HepG2 (cell line): ENCODE data around the gene CSNK2A2. TPM values are rescaled to one million over a fixed set of nuclear protein-coding genes. Genes with fewer than 3 reads are reported as not detected.

Experiments
- BCL6 ChIP-seq: IDR thresholded peaks from 2 replicates; pipeline ENCODE4 v1.6.1; 2016; ENCODE audit warnings: missing genetic modification reagents, missing compliant biosample characterization
- HNRNPL ChIP-seq: fragments of 200-400 bp; formaldehyde crosslinking; IDR thresholded peaks from 2 replicates; pipeline ENCODE4 v1.6.1; 2017; ENCODE audit warnings: mild to moderate bottlenecking, low read depth, low read length
- NFIC ChIP-seq: IDR thresholded peaks from 2 replicates; pipeline ENCODE4 v1.6.1; 2012; ENCODE audit warnings: mild to moderate bottlenecking, low read length, inconsistent platforms
- NR2F6 ChIP-seq, 2 experiments: IDR thresholded peaks; 2 replicates each; pipeline ENCODE4 v1.6.1; 2016; ENCODE audit warnings: antibody characterized with exemption in 1 of 2, mild to moderate bottlenecking in 1 of 2
- RFXAP ChIP-seq: sonication (generic); formaldehyde crosslinking; IDR thresholded peaks from 2 replicates; pipeline ENCODE4 v1.4.0; 2020; ENCODE audit warnings: missing genetic modification reagents, borderline replicate concordance
- THAP8 ChIP-seq: sonication (generic); formaldehyde crosslinking; IDR thresholded peaks from 2 replicates; pipeline ENCODE4 v1.5.1; 2020; ENCODE audit warnings: missing genetic modification reagents, mild to moderate bottlenecking, borderline replicate concordance
- TRIM24 ChIP-seq: sonication (generic); formaldehyde crosslinking; IDR thresholded peaks from 2 replicates; pipeline ENCODE4 v1.8.0; 2022; ENCODE audit warnings: mild to moderate bottlenecking, missing genetic modification reagents
- YEATS2 ChIP-seq: sonication (generic); formaldehyde crosslinking; IDR thresholded peaks from 2 replicates; pipeline ENCODE4 v1.4.0; 2020; ENCODE audit warnings: missing genetic modification reagents, borderline replicate concordance
- ZNF235 ChIP-seq: sonication (generic); formaldehyde crosslinking; IDR thresholded peaks from 2 replicates; pipeline ENCODE4 v1.8.1; 2023; ENCODE audit warnings: mild to moderate bottlenecking, missing genetic modification reagents, borderline replicate concordance
- ZNF34 ChIP-seq: sonication (generic); formaldehyde crosslinking; IDR thresholded peaks from 2 replicates; pipeline ENCODE4 v1.4.0; 2020; ENCODE audit warnings: mild to moderate bottlenecking, missing genetic modification reagents, borderline replicate concordance
- ZNF431 ChIP-seq: sonication (generic); formaldehyde crosslinking; IDR thresholded peaks from 2 replicates; pipeline ENCODE4 v1.9.0; 2022; ENCODE audit warnings: missing genetic modification reagents, low read depth, mild to moderate bottlenecking, borderline replicate concordance
- ZNF546 ChIP-seq: sonication (generic); formaldehyde crosslinking; conservative IDR thresholded peaks from 2 replicates; pipeline ENCODE4 v1.8.1; 2023; ENCODE audit warnings: mild to moderate bottlenecking, missing genetic modification reagents
- ZNF646 ChIP-seq: sonication (generic); formaldehyde crosslinking; IDR thresholded peaks from 2 replicates; pipeline ENCODE4 v1.9.0; 2021; ENCODE audit warnings: mild to moderate bottlenecking, missing genetic modification reagents
- ZNF839 ChIP-seq: sonication (generic); formaldehyde crosslinking; IDR thresholded peaks from 2 replicates; pipeline ENCODE4 v1.4.0; 2020; ENCODE audit warnings: missing genetic modification reagents, mild to moderate bottlenecking, borderline replicate concordance
- polyA plus RNA-seq, 8 experiments: library from polyadenylated mRNA; depleted of rRNA in 3 of 8; stranded (reverse) in 7 of 8; unstranded in 1 of 8; fragments of >200 nt; fragmentation: Illumina TruSeq in 4 of 8; extraction: Trizol in 4 of 8; gene quantifications; 2 replicates each; pipeline versions ENCODE4 v1.2.1 to v1.2.3, GENCODE V29; 2011 to 2016; ENCODE audit warnings: low read depth in 4 of 8, missing spikeins in 1 of 8, mixed read lengths in 1 of 8; ENCODE audit not compliant: insufficient read depth in 1 of 8
- total RNA-seq, 5 experiments: library from RNA; depleted of rRNA; stranded (reverse); fragments of >200 nt; fragmentation: Illumina TruSeq; extraction: Trizol; gene quantifications; 2 replicates each; pipeline ENCODE4 v1.2.3, GENCODE V29; 2016; ENCODE audit warnings: low read depth in 1 of 5
- TF ChIP-seq, protein P1 (sequence below), 2 experiments: sonication (generic) in 1 of 2; formaldehyde crosslinking in 1 of 2; IDR thresholded peaks; 2 replicates each; pipeline versions ENCODE4 v1.5.1 to v1.6.1; 2011 to 2020; ENCODE audit warnings: borderline replicate concordance in 1 of 2, low read depth in 1 of 2, low read length in 1 of 2, mild to moderate bottlenecking in 1 of 2, missing genetic modification reagents in 1 of 2, moderate library complexity in 1 of 2
- TF ChIP-seq, protein P2 (sequence below): IDR thresholded peaks from 2 replicates; pipeline ENCODE4 v1.6.1; 2016; ENCODE audit warnings: mild to moderate bottlenecking, missing biosample characterization, missing genetic modification reagents

The CSNK2A2 gene
- total and polyA plus RNA-seq, 2 of the 13 experiments (the other 11 are each of a cell fraction or from before 2014, with no cell fraction given), result 46.4 to 56.9 TPM

DNA sequence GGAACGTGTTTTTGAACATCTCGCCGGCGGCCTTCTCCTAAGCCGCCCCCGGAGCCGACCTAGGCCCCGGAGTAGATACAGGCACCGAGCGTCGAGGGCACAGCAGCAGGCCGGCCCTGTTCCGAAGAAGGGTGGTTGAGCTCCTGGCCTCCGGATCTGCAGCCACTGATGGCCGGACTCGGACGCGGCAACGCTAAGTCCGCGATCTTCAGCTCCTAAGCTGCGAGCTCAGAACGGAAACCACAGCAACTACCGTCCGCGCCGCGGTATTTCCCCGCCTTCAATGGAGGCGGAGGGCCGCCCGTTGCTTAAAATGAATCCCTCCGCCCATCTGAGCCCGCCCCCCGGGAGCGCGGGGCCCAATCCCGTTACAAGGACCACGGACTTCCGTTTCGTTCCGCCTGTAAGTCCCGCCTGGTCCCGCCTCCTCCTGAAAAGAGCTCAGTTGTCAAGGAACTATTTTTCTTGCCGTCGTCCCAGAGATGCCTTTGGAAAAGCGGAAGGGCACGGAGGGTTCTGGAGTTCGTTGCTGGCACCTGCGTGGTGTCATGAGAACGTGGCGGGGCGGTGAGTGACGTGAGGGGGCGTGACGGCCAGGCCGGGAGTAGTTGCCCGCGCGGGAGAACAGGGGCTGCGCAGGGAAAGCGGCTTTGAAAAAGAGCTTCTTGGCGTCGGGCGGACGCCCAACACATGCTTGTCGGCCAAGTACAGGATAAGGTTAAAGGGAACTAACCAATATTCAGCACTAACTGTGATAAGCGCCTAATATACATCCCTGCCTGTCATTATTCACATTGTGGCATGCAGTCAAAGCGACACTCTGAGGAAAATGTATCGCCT, 68.6 kb downstream of the CSNK2A2 start, which contains the start of gene CFAP20 (continued):
- TF ChIP-seq, protein P1, sequence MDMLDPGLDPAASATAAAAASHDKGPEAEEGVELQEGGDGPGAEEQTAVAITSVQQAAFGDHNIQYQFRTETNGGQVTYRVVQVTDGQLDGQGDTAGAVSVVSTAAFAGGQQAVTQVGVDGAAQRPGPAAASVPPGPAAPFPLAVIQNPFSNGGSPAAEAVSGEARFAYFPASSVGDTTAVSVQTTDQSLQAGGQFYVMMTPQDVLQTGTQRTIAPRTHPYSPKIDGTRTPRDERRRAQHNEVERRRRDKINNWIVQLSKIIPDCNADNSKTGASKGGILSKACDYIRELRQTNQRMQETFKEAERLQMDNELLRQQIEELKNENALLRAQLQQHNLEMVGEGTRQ (IDR thresholded peaks at IDR 0.05; ENCODE audit: low read depth, low read length), result no peak
- TF ChIP-seq, protein P1 (CRISPR knock-in tag; IDR thresholded peaks at IDR 0.05; ENCODE audit: borderline replicate concordance), result no peak; the same call in 1 of the 2 replicates
- 0 out of 2 replicates have a peak, but pooled peaks have one; percentile 69 for TF ChIP-seq TRIM24 (CRISPR knock-in tag)
- peak; percentile 47; the same call in 1 of the 2 replicates for TF ChIP-seq BCL6
- peak; percentile 82; the same call in 1 of the 2 replicates for TF ChIP-seq ZNF235 (CRISPR knock-in tag)
- peak; percentile 61; the same call in 1 of the 2 replicates for TF ChIP-seq NFIC
- TF ChIP-seq ZNF646 (CRISPR knock-in tag), result no peak
- peak; percentile 61 for TF ChIP-seq ZNF546 (CRISPR knock-in tag)
- peak; percentile 61 for TF ChIP-seq NR2F6 (IDR thresholded peaks at IDR 0.05)
- TF ChIP-seq NR2F6 (CRISPR knock-in tag; IDR thresholded peaks at IDR 0.05), result peak; percentile 51; the same call in 1 of the 2 replicates
- peak; percentile 92 for TF ChIP-seq HNRNPL
- peak; percentile 68; the same call in 1 of the 2 replicates for TF ChIP-seq ZNF431 (CRISPR knock-in tag)
- TF ChIP-seq, protein P2, sequence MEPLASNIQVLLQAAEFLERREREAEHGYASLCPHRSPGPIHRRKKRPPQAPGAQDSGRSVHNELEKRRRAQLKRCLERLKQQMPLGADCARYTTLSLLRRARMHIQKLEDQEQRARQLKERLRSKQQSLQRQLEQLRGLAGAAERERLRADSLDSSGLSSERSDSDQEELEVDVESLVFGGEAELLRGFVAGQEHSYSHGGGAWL (CRISPR knock-in tag), result peak; percentile 77
- TF ChIP-seq ZNF839, result 0 out of 2 replicates have a peak, but pooled peaks have one; percentile 41
- peak; percentile 83; the same call in 1 of the 2 replicates for TF ChIP-seq ZNF34 (CRISPR knock-in tag)
- TF ChIP-seq THAP8 (CRISPR knock-in tag), result peak; percentile 67; the same call in 1 of the 2 replicates
- TF ChIP-seq YEATS2 (CRISPR knock-in tag), result peak; percentile 97
- peak; percentile 98 for TF ChIP-seq RFXAP (CRISPR knock-in tag)
